Tibial artery (tissue), 4 donors: Measurements from ENCODE around the gene CCDC15.
"Not testable (repeated sequence)": the region's sequence is repeated elsewhere in the genome, so short reads cannot be mapped to it uniquely, and the experiment has no call there.

Experiments
- DNase-seq, 2 donors: peaks; one replicate each; pipeline ENCODE4 v3.0.0-alpha.2; 2019
- H3K27ac ChIP-seq, 2 donors: fragments of 200-600 bp; sonication (generic) in 1 of 2; 1 replicate in 1 of 2; 2 replicates in 1 of 2; pipeline ENCODE4 v1.5.1; 2018 to 2019; ENCODE audit warnings: mild to moderate bottlenecking in 1 of 2
- H3K27me3 ChIP-seq, 2 donors: fragments of 200-600 bp; sonication (generic) in 1 of 2; one replicate each; pipeline versions ENCODE4 v1.5.1 to v1.6.0; 2016 to 2019
- H3K36me3 ChIP-seq, 3 donors: fragments of 200-600 bp; sonication (generic) in 2 of 3; one replicate each; pipeline ENCODE4 v1.5.1; 2016 to 2019; ENCODE audit warnings: mild to moderate bottlenecking in 2 of 3
- H3K4me1 ChIP-seq, 4 donors: fragments of 200-600 bp; sonication (generic) in 2 of 4; 1 replicate in 3 of 4; 2 replicates in 1 of 4; pipeline ENCODE4 v1.5.1; 2016 to 2019
- H3K4me3 ChIP-seq, 2 donors: fragments of 200-600 bp; sonication (generic) in 1 of 2; 1 replicate in 1 of 2; 2 replicates in 1 of 2; pipeline ENCODE4 v1.5.1; 2018 to 2019; ENCODE audit warnings: mild to moderate bottlenecking in 2 of 2
- H3K9me3 ChIP-seq, 3 donors: fragments of 200-600 bp; sonication (generic) in 1 of 3; one replicate each; pipeline ENCODE4 v1.5.1; 2016 to 2019
- CTCF ChIP-seq, 2 experiments: fragments of 200-600 bp in 1 of 2; fragments of 450-650 bp in 1 of 2; IDR thresholded peaks; one replicate each; pipeline ENCODE4 v1.5.1; 2017 to 2019; ENCODE audit warnings: antibody characterized with exemption in 2 of 2, mild to moderate bottlenecking in 1 of 2, moderate library complexity in 1 of 2
- intact Hi-C: fragments of 100-400 bp; cut with DNase I; formaldehyde crosslinking; loops from one replicate; pipeline ENCODE4 v1.15.0; 2023; ENCODE audit warnings: low total_unique reads

Gene CCDC15

DNA sequence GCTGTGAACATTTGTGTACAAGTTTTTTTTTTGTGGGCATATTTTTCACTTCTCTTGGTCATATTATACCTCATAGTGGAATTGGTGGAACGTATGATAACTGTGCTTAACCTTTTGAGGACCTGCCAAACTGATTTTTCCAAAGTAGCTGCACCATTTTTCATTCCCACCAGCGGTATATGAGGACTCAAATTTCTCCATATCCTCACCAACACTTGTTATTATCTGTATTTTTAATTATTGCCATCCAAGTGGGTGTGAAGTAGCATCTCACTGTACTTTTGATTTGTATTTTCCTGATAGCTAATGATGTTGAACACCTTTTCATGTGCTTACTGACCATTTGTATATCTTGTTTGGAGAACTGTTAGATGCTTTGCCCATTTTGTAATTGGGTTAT lies 47.8 kb downstream of the CCDC15 start:
- Histone ChIP-seq H3K4me1 (no peaks in the 10 kb centered on the region), H3K27ac (no peak overlapping the region), H3K4me3 (no peak overlapping the region), H3K36me3 (peaks cover 17 to 25% (median 23%) of the 10 kb centered on the region in 3 donors), H3K9me3 (peaks cover 0 to 5% (median 0%) of the 10 kb centered on the region in 3 donors), H3K27me3 (no peaks in the 10 kb centered on the region)
- intact Hi-C loops = no loop called here
- DNase-seq = no peak
- TF ChIP-seq CTCF (IDR thresholded peaks at IDR 0.05) = no peak

DNA sequence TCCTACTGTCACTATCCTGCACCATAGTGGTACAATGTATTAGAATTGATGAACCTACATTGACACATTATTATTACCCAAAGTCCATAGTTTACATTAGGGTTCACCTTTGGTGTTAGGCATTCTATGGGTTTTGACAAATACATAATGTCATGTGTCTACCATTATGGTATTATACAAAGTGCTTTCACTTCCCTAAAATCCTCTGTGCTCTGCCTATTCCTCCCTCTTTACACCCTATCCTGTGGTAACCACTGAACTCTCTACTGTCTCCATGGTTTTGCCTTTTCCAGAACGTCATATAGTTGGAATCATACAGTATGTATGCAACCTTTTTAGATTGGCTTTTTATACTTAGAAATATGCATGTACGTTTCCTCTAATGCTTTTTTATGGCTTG lies 51.5 kb downstream of the CCDC15 start:
- H3K4me3 ChIP-seq = no peak overlapping the region
- H3K36me3 ChIP-seq = peaks cover 17 to 30% (median 25%) of the 10 kb centered on the region in 3 donors
- no peaks in the 10 kb centered on the region for H3K4me1 ChIP-seq
- intact Hi-C loops = no loop called here
- no peaks in the 10 kb centered on the region for H3K27me3 ChIP-seq
- no peak overlapping the region for H3K27ac ChIP-seq
- TF ChIP-seq CTCF (IDR thresholded peaks at IDR 0.05) = no peak
- DNase-seq = no peak
- H3K9me3 ChIP-seq = peaks cover 0 to 5% (median 0%) of the 10 kb centered on the region in 3 donors

GRCh38 chr11:125016413-125016812 lies 62.4 kb downstream of the CCDC15 start:
- Histone ChIP-seq H3K36me3 (no peaks in the 10 kb centered on the region), H3K4me3 (no peak overlapping the region), H3K4me1 (no peaks in the 10 kb centered on the region), H3K27me3 (no peaks in the 10 kb centered on the region), H3K9me3 (no peaks in the 10 kb centered on the region), H3K27ac (no peak overlapping the region)
- TF ChIP-seq CTCF (IDR thresholded peaks at IDR 0.05) = no peak
- DNase-seq = no peak
- intact Hi-C loops = no loop called here

- Histone ChIP-seq H3K27me3 (no peaks in the 10 kb centered on the region), H3K36me3 (no peaks in the 10 kb centered on the region), H3K4me1 (no peaks in the 10 kb centered on the region), H3K27ac (no peak overlapping the region), H3K9me3 (no peaks in the 10 kb centered on the region), H3K4me3 (no peak overlapping the region)
- DNase-seq = no peak
- TF ChIP-seq CTCF (IDR thresholded peaks at IDR 0.05) = no peak
- intact Hi-C loops = no loop called here
Measured at GRCh38 chr11:125020342-125020741, 66.3 kb downstream of the CCDC15 start.

DNA sequence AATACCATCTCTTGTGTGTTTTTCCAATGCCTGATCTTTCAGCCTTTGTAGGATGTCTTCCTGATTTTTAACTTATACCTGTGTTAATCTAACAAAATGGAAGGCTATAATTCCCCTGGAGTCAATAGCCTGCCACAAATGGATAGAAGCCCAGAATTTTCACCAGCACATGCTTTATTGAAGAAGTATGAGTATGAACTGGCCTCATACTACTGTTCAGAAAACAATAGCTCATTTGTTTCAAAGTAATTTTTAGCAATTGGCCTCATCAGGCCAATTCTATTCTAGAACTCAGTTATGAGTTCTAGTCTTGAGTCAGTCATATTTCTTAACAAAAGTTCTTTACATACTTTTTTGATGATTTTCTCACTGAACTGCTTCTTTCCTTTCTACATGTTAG lies 68.5 kb downstream of the CCDC15 start:
- Histone ChIP-seq H3K4me3 (no peak overlapping the region), H3K4me1 (no peaks in the 10 kb centered on the region), H3K36me3 (no peaks in the 10 kb centered on the region), H3K9me3 (no peaks in the 10 kb centered on the region), H3K27ac (no peak overlapping the region), H3K27me3 (no peaks in the 10 kb centered on the region)
- TF ChIP-seq CTCF (IDR thresholded peaks at IDR 0.05) = no peak
- DNase-seq = no peak
- intact Hi-C loops = no loop called here

- DNase-seq = no peak
- Histone ChIP-seq H3K9me3 (no peaks in the 10 kb centered on the region), H3K27me3 (no peaks in the 10 kb centered on the region), H3K27ac (no peak overlapping the region), H3K36me3 (peaks cover 0 to 5% (median 0%) of the 10 kb centered on the region in 3 donors), H3K4me1 (no peaks in the 10 kb centered on the region), H3K4me3 (no peak overlapping the region)
- TF ChIP-seq CTCF (IDR thresholded peaks at IDR 0.05) = no peak
- intact Hi-C loops = no loop called here
Measured at GRCh38 chr11:125025968-125026367, 72.0 kb downstream of the CCDC15 start.

- intact Hi-C loops, H3K27ac ChIP-seq, DNase-seq: not testable (repeated sequence)
Measured at GRCh38 chr11:125029431-125029830, 75.4 kb downstream of the CCDC15 start.

More at GRCh38 chr11:125029431-125029830, 75.4 kb downstream of the CCDC15 start:
- H3K36me3 ChIP-seq, H3K27me3 ChIP-seq, H3K9me3 ChIP-seq, H3K4me3 ChIP-seq, H3K4me1 ChIP-seq: not testable (repeated sequence)
